SK-N-MC (cell line): Measurements from ENCODE around the gene OR2A42.
"Not testable (repeated sequence)": the region's sequence is repeated elsewhere in the genome, so short reads cannot be mapped to it uniquely, and the experiment has no call there.

Experiments used
- DNase-seq: peaks from one replicate; pipeline ENCODE4 v3.0.0-alpha.2; 2011; ENCODE audit warnings: low read depth, low spot score
- H3K27ac ChIP-seq: fragments of 200-600 bp; sonication (generic); 2 replicates; pipeline ENCODE4 v1.5.1; 2016; ENCODE audit warnings: mixed run types
- H3K36me3 ChIP-seq: fragments of 200-600 bp; sonication (generic); 2 replicates; pipeline ENCODE4 v1.6.1; 2017; ENCODE audit warnings: antibody characterized with exemption, low read length, mixed read lengths; ENCODE audit not compliant: insufficient read depth
- H3K4me3 ChIP-seq: fragments of 200-600 bp; sonication (generic); 2 replicates; pipeline ENCODE4 v1.5.1; 2016
- H3K9ac ChIP-seq: fragments of 200-600 bp; sonication (generic); 2 replicates; pipeline ENCODE4 v1.8.0; 2017; ENCODE audit warnings: mixed run types, mixed read lengths; ENCODE audit not compliant: insufficient read length
- H3K9me3 ChIP-seq: fragments of 200-600 bp; sonication (generic); 2 replicates; pipeline ENCODE4 v1.6.1; 2017; ENCODE audit warnings: low read depth, mild to moderate bottlenecking, antibody characterized with exemption, low read length, moderate library complexity, mixed read lengths
- EZH2 ChIP-seq: fragments of 200-600 bp; sonication (generic); IDR thresholded peaks from one replicate; pipeline ENCODE4 v1.6.1; 2017; ENCODE audit warnings: antibody characterized with exemption
- FOXP2 ChIP-seq: optimal IDR thresholded peaks from 2 replicates; pipeline ENCODE3; 2011; ENCODE audit warnings: mild to moderate bottlenecking, moderate library complexity; ENCODE audit not compliant: insufficient read depth; ENCODE audit errors: extremely low read length, control extremely low read depth
- POLR2AphosphoS5 ChIP-seq: IDR thresholded peaks from 2 replicates; pipeline ENCODE4 v1.6.1; 2012; ENCODE audit warnings: mild to moderate bottlenecking, low read depth, low read length, borderline replicate concordance

The OR2A42 gene

DNA sequence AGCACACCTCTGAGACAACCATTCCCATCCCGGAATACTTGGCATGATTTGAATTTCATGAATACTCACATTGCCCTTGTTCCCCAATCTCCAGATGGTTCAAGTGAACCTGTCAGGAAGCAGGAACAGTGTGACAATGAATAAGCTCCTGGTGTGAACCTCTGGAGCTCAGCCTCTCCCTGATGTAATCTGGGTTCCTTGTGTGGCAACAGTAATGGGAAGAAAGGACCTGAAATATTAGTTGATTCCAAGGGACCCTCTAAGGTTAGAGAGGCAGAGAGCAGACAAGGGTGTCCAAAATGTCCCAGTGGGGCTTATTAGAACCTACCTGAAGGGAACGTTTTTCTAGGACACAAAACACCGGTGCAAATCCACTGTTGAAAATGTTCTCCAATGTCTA is 16.7 kb upstream of the OR2A42 start:
- H3K9ac ChIP-seq: no peak overlapping the region

DNA sequence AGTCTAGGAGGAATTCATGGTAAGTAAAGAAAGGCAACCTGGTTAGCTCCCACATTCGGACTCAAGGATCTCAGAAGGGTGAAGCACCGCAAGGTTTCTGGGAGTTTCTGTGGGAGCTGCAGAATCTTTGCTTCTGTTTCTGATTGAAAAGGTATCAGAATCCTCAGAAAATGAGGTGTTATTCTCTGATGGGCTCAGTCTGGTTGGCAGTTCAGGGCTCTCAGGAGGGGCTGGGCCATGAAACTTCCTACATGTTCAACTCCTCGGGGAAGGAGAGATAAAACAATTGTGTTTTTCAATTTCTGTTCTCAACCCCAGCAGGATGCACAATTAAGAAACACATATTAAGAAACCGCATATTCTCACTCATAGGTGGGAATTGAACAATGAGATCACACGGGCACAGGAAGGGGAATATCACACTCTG is 16.1 kb upstream of the OR2A42 start:
- Histone ChIP-seq H3K9me3 (no peaks in the 10 kb centered on the region), H3K36me3 (no peaks in the 10 kb centered on the region), H3K4me3 (no peak overlapping the region), H3K9ac (no peak overlapping the region), H3K27ac (no peak overlapping the region)
- DNase-seq: no peak
- TF ChIP-seq EZH2: no peak
- TF ChIP-seq FOXP2: no peak
- TF ChIP-seq POLR2AphosphoS5: no peak

More for the DNA sequence above, 16.7 kb upstream of the OR2A42 start:
- no peak for DNase-seq
- Histone ChIP-seq H3K36me3 (no peaks in the 10 kb centered on the region), H3K9me3 (no peaks in the 10 kb centered on the region), H3K27ac (no peak overlapping the region), H3K4me3 (no peak overlapping the region)
- TF ChIP-seq EZH2 (no peak), FOXP2 (no peak), POLR2AphosphoS5 (no peak)

DNA sequence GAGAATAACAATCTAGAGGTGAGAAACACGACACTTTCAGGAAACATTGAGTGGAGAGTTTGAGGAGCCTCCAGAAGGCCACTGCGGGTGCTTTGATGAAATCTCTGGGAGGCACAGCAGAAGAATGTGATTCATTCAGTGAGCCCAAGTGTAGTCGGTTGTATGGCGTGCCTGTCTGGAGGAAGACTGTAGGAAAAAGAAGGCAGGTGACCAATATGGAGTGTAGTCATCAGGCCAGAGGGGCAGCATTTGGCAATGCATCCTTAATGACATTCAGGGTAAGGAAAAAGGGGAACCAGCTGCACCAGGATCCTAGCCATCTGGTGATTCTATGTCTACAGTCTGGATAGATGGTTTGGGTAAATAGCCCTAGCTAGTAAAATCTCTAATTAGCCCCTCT is 12.9 kb upstream of the OR2A42 start:
- DNase-seq, H3K36me3 ChIP-seq, H3K4me3 ChIP-seq, H3K9me3 ChIP-seq, H3K27ac ChIP-seq, H3K9ac ChIP-seq: not testable (repeated sequence)

DNA sequence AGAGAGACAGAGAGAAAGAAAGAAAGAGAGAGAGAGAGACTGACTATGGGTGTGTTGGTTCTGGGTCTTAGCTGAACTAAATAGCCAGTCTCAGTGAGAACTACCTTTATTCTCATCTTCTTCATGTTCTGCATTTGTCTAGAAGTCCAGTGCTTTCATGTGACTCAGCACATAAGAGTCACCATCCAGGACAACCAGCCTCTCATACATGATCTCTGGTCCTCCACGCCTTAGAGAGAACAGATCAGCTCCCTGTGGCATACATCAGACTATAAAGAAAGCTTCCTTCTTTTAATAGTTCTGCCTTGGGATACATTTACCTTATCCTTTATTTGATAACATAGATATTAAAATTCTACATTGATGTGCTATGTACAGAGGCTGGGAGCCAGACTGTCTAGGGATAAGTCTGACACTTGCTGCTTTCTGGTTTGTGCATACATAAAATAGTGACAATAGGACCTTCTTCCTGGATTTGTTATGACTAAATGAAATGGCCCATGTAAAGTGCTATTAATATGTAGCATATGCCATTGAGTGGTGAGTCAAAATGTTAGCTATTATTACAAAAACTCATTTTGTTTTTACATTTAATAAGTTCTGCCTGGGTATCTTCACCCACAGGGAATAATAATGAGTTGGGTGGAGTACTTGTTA is 8.4 kb upstream of the OR2A42 start:
- H3K36me3 ChIP-seq, H3K27ac ChIP-seq, DNase-seq, H3K9ac ChIP-seq, H3K9me3 ChIP-seq, H3K4me3 ChIP-seq: not testable (repeated sequence)

DNA sequence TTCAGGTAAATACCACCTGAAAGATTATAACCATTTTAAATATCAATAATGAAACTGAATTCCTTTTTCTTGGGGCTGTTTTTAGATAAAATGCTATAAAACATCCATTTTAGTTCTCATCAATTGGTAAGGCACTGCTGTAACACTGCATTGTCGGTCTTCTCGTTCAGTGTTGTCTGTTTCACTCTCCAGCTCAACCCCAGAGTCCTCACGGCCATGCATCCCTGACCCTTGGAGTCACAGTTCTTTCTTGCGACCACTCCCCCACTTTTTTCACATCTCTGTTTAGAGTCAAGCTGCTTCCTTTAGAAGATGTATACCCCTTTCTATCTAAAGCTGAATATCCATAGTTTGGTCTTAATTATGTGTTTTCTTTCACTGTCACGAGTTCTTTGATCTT is 7.6 kb upstream of the OR2A42 start:
- H3K27ac ChIP-seq, H3K4me3 ChIP-seq, DNase-seq, H3K9me3 ChIP-seq, H3K9ac ChIP-seq, H3K36me3 ChIP-seq: not testable (repeated sequence)

DNA sequence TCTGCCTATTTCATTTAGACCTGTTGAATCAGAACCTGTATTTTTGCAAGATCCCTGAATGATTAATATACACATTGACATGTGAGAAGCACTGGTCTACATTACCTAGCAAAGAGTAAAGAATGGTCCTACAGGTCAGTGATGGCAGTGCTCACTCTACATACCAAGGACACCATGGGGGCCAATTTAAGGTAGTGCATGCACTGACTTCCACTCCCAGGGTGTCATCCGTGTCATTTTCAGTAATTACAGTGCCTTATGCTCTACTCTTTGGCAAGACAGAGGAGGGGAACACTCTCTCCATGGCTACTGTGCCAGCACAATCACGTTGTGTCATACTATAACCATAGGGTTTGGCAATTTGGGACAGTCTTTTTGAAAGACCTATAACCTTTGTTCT is 6.0 kb upstream of the OR2A42 start:
- H3K36me3 ChIP-seq, H3K9ac ChIP-seq, H3K9me3 ChIP-seq, H3K27ac ChIP-seq, H3K4me3 ChIP-seq, DNase-seq: not testable (repeated sequence)

DNA sequence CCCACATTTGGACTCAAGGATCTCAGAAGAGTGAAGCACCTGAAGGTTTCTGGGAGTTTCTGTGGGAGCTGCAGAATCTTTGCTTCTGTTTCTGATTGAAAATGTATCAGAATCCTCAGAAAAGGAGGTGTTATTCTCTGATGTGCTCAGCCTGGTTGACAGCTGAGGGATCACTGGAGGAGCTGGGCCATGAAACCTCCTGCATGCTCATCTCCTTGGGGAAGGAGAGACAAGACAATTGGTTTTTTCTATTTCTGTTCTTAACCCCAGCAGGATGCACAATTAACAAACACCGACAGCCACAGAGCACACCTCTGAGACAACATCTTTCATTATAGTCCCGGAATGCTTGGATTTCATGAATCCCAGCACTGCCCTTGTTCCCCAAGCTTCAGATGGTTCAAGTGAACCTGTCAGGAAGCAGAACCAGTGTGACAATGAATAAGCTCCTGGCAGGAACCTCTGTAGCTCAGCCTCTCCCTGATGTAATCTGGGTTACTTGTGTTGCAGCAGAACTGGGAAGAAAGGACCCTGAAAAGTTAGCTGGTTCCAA is 799 bp downstream of the OR2A42 start:
- not testable (repeated sequence) for H3K27ac ChIP-seq, H3K4me3 ChIP-seq, H3K9me3 ChIP-seq, DNase-seq, H3K9ac ChIP-seq, H3K36me3 ChIP-seq

DNA sequence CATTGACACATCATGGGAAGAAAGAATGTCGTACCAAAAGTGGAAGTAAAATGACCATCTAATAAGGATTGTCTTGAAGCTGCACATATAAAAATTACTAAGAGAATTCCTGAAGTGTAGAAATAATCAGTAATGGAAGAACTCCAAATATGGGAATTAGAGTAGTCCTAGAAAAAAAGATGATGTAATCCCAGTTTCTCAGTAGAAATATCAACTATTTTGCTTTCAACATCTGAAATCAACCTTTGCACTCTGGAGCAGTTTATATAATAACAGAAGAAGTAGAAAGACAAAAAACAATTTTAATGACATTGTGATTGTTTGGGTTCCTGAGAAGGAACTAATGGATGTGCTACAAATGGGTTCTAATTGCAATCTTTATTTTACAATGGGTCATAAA is 6.4 kb downstream of the OR2A42 start:
- H3K36me3 ChIP-seq, H3K27ac ChIP-seq, DNase-seq, H3K4me3 ChIP-seq, H3K9me3 ChIP-seq, H3K9ac ChIP-seq: not testable (repeated sequence)

DNA sequence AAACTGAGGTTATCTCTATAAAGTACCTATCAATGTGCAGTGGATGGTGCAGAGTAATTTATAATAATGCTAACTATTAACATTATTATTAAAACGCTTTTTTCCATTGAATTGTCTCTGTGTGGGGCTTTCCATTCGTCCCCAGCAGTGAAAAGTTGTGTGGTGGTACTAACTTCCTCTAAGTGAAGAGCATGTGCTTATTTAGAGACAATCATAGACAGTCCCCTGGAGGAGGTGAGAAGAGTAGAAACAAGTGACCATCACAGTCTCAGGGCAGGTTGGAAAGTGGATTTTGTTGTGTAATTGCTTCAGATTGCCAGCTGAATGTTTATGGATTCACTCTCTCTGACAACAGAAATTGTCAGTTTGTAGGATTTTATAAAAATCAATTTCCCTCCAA is 8.4 kb downstream of the OR2A42 start:
- not testable (repeated sequence) for H3K27ac ChIP-seq, DNase-seq, H3K4me3 ChIP-seq, H3K9ac ChIP-seq, H3K36me3 ChIP-seq, H3K9me3 ChIP-seq

DNA sequence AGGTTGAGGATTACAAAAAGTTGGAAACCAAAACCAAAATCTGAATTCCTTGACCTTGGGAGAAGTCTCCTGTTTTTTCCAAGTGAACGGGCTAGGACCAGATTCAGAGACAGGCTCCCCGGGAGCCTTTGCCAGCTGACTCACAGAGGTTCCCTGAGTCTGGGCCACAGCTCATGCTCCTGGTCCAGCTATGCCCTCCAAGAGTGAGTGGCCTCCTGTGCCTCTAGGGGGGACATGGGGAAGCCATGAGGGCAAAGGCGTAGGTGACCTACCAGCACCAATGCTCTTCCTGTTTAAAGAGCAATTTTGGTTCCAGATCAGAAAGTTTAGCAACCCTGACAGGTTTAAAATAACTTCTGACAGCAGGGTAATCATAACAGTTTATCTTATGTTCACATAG is 10.6 kb downstream of the OR2A42 start:
- H3K9me3 ChIP-seq, H3K27ac ChIP-seq, H3K9ac ChIP-seq, DNase-seq, H3K4me3 ChIP-seq, H3K36me3 ChIP-seq: not testable (repeated sequence)

DNA sequence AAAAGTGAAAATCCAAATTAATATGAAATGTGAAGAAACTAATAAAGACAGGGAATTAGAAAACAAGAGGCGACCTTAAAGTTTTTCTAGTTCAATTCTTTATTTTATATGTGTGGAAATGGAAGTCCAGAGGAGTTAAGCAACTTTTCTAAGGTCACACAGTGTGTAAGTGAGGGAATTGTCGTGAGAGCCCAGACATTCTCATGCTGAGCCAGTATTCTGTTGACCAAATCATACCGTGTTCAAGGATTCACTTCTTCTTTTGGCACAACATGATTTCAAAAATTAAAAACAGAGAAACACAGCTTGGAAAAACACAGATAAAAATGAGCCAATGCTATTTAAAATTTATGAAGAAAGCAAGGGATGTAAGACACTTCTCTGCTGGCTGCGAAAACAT is 12.5 kb downstream of the OR2A42 start:
- H3K36me3 ChIP-seq, H3K9ac ChIP-seq, H3K9me3 ChIP-seq, H3K4me3 ChIP-seq, H3K27ac ChIP-seq, DNase-seq: not testable (repeated sequence)

DNA sequence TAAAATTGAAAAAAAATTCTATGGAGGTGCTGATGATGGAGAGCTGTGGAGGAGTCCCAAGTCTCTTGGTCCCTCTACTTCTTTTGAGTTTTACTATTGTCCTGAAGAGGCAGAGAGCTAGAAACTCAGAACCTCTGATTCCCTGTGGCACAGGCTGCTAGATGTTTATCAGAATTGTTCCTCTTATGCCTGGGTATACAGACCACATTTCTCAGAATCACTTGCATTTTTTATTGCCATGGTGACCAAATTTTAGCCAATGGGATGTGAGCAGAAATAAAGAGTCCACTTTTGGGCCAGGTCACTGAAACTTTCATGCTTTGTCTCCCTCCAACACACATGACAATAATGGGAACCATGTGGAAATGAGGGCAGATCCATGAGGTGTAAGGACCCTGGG is 15.7 kb downstream of the OR2A42 start:
- H3K9me3 ChIP-seq, DNase-seq, H3K36me3 ChIP-seq, H3K9ac ChIP-seq, H3K27ac ChIP-seq, H3K4me3 ChIP-seq: not testable (repeated sequence)

DNA sequence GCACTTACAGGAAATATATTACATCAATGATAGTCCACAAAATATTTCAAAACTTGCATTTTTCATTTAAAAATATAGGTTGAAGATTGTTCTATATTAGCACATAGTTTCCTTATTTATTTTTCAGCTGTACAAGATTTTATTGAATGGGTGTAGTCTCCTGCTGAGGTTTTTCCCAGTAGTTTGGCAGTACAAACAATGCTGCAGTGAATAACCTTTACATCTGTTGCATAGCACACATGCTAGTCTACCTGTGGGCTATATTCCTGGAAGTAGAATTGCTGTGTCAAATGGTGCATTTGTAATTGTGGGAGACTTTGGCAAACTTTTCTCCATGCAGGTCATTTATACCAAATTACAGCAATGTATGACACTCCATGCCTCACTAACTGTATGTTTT is 18.9 kb downstream of the OR2A42 start:
- not testable (repeated sequence) for H3K4me3 ChIP-seq, H3K9ac ChIP-seq, H3K27ac ChIP-seq, H3K36me3 ChIP-seq, H3K9me3 ChIP-seq, DNase-seq

DNA sequence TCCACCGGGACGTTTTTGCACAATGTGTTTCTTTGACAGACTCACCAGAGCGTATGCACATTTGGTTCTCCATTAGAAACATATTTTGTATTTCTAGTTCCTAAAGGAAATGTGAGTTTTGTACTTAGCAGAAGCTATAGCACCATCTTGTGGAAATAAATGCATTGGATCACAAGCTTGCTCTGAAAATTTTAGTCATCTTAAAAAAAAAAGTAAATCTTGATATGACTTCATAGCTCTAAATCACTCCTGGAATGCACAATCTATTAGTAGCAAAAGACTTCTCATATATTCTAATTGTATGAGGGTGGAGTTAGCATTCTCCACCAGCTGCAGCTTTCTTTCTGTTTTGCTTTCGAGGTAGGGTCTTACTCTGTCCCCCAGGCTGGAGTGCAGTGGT is 20.3 kb downstream of the OR2A42 start:
- not testable (repeated sequence) for H3K27ac ChIP-seq, H3K4me3 ChIP-seq, H3K9me3 ChIP-seq, H3K9ac ChIP-seq, H3K36me3 ChIP-seq, DNase-seq
